HepG2 (cell line): Measurements from ENCODE around the gene SUZ12. TPM values are rescaled to one million over a fixed set of nuclear protein-coding genes. Genes with fewer than 3 reads are reported as not detected.

Experiments
- BORCS8-MEF2B ChIP-seq: sonication (generic); formaldehyde crosslinking; IDR thresholded peaks from 2 replicates; pipeline ENCODE4 v1.8.0; 2022; ENCODE audit warnings: mild to moderate bottlenecking, missing genetic modification reagents
- CHCHD3 ChIP-seq: sonication (generic); formaldehyde crosslinking; IDR thresholded peaks from 2 replicates; pipeline ENCODE4 v1.8.0; 2022; ENCODE audit warnings: mild to moderate bottlenecking, missing genetic modification reagents, moderate library complexity
- FOXO1 ChIP-seq: sonication (generic); formaldehyde crosslinking; IDR thresholded peaks from 2 replicates; pipeline ENCODE4 v1.4.0; 2020; ENCODE audit warnings: missing genetic modification reagents
- GFI1 ChIP-seq: sonication (generic); formaldehyde crosslinking; IDR thresholded peaks from 2 replicates; pipeline ENCODE4 v1.5.0; 2020; ENCODE audit warnings: missing genetic modification reagents, mild to moderate bottlenecking, borderline replicate concordance
- HNRNPL ChIP-seq: fragments of 200-400 bp; formaldehyde crosslinking; IDR thresholded peaks from 2 replicates; pipeline ENCODE4 v1.6.1; 2017; ENCODE audit warnings: mild to moderate bottlenecking, low read depth, low read length
- KDM5B ChIP-seq: sonication (generic); formaldehyde crosslinking; IDR thresholded peaks from 2 replicates; pipeline ENCODE4 v1.4.0; 2020; ENCODE audit warnings: missing genetic modification reagents, mild to moderate bottlenecking, borderline replicate concordance
- MEIS2 ChIP-seq: sonication (generic); formaldehyde crosslinking; IDR thresholded peaks from 2 replicates; pipeline ENCODE4 v1.9.0; 2021; ENCODE audit warnings: mild to moderate bottlenecking, missing genetic modification reagents
- PHF8 ChIP-seq: sonication (generic); formaldehyde crosslinking; IDR thresholded peaks from 2 replicates; pipeline ENCODE4 v1.5.0; 2020; ENCODE audit warnings: missing genetic modification reagents
- PLRG1 ChIP-seq: fragments of 450-650 bp; conservative IDR thresholded peaks from 2 replicates; pipeline ENCODE4 v1.6.1; 2016
- RCOR2 ChIP-seq: IDR thresholded peaks from 2 replicates; pipeline ENCODE4 v1.6.1; 2016; ENCODE audit warnings: missing biosample characterization, missing genetic modification reagents
- RELA ChIP-seq: sonication (generic); formaldehyde crosslinking; IDR thresholded peaks from 2 replicates; pipeline ENCODE4 v1.4.0; 2020; ENCODE audit warnings: missing genetic modification reagents
- RXRB ChIP-seq: IDR thresholded peaks from 2 replicates; pipeline ENCODE4 v1.6.1; 2016; ENCODE audit warnings: borderline replicate concordance, missing genetic modification reagents, missing compliant biosample characterization
- SKI ChIP-seq: fragments of 450-650 bp; IDR thresholded peaks from one replicate; pipeline ENCODE4 v1.6.1; 2018; ENCODE audit warnings: mild to moderate bottlenecking; ENCODE audit not compliant: partially characterized antibody
- SP1 ChIP-seq, 2 experiments: fragments of 450-650 bp in 1 of 2; sonication (generic) in 1 of 2; formaldehyde crosslinking in 1 of 2; IDR thresholded peaks; 2 replicates each; pipeline versions ENCODE4 v1.4.0 to v1.6.1; 2016 to 2020; ENCODE audit warnings: missing genetic modification reagents in 1 of 2
- SSRP1 ChIP-seq: IDR thresholded peaks from 2 replicates; pipeline ENCODE4 v1.6.1; 2016; ENCODE audit warnings: control low read depth
- TBX2 ChIP-seq: sonication (generic); formaldehyde crosslinking; IDR thresholded peaks from 2 replicates; pipeline ENCODE4 v1.5.0; 2020; ENCODE audit warnings: missing genetic modification reagents, mild to moderate bottlenecking, borderline replicate concordance
- ZBTB14 ChIP-seq: sonication (generic); formaldehyde crosslinking; IDR thresholded peaks from 2 replicates; pipeline ENCODE4 v1.4.0; 2020; ENCODE audit warnings: missing genetic modification reagents
- ZGPAT ChIP-seq: IDR thresholded peaks from 2 replicates; pipeline ENCODE4 v1.6.1; 2016; ENCODE audit warnings: mild to moderate bottlenecking
- ZMAT5 ChIP-seq: sonication (generic); formaldehyde crosslinking; IDR thresholded peaks from 2 replicates; pipeline ENCODE4 v1.5.0; 2020; ENCODE audit warnings: mild to moderate bottlenecking, low read depth, missing genetic modification reagents, borderline replicate concordance
- ZNF563 ChIP-seq: sonication (generic); formaldehyde crosslinking; IDR thresholded peaks from 2 replicates; pipeline ENCODE4 v1.8.0; 2022; ENCODE audit warnings: mild to moderate bottlenecking, moderate library complexity, missing genetic modification reagents
- ZNF564 ChIP-seq: sonication (generic); formaldehyde crosslinking; IDR thresholded peaks from 2 replicates; pipeline ENCODE4 v1.8.1; 2023; ENCODE audit warnings: mild to moderate bottlenecking, missing genetic modification reagents
- ZNF607 ChIP-seq: sonication (generic); formaldehyde crosslinking; IDR thresholded peaks from 2 replicates; pipeline ENCODE4 v1.5.1; 2020; ENCODE audit warnings: missing genetic modification reagents, mild to moderate bottlenecking, borderline replicate concordance
- ZNF678 ChIP-seq: sonication (generic); formaldehyde crosslinking; IDR thresholded peaks from 2 replicates; pipeline ENCODE4 v1.4.0; 2020; ENCODE audit warnings: mild to moderate bottlenecking, missing genetic modification reagents
- ZNF878 ChIP-seq: sonication (generic); formaldehyde crosslinking; IDR thresholded peaks from 2 replicates; pipeline ENCODE4 v1.8.1; 2023; ENCODE audit warnings: mild to moderate bottlenecking, missing genetic modification reagents, moderate library complexity
- polyA plus RNA-seq, 8 experiments: library from polyadenylated mRNA; depleted of rRNA in 3 of 8; stranded (reverse) in 7 of 8; unstranded in 1 of 8; fragments of >200 nt; fragmentation: Illumina TruSeq in 4 of 8; extraction: Trizol in 4 of 8; gene quantifications; 2 replicates each; pipeline versions ENCODE4 v1.2.1 to v1.2.3, GENCODE V29; 2011 to 2016; ENCODE audit warnings: low read depth in 4 of 8, missing spikeins in 1 of 8, mixed read lengths in 1 of 8; ENCODE audit not compliant: insufficient read depth in 1 of 8
- total RNA-seq, 5 experiments: library from RNA; depleted of rRNA; stranded (reverse); fragments of >200 nt; fragmentation: Illumina TruSeq; extraction: Trizol; gene quantifications; 2 replicates each; pipeline ENCODE4 v1.2.3, GENCODE V29; 2016; ENCODE audit warnings: low read depth in 1 of 5
- TF ChIP-seq, protein P1 (sequence below): sonication (generic); formaldehyde crosslinking; IDR thresholded peaks from 2 replicates; pipeline ENCODE4 v1.4.0; 2020; ENCODE audit warnings: missing genetic modification reagents
- TF ChIP-seq, protein P2 (sequence below): IDR thresholded peaks from 2 replicates; pipeline ENCODE4 v1.6.1; 2016

Gene SUZ12
- total and polyA plus RNA-seq, 2 of the 13 experiments (the other 11 are each of a cell fraction or from before 2014, with no cell fraction given), result 11.7 to 15.6 TPM

DNA sequence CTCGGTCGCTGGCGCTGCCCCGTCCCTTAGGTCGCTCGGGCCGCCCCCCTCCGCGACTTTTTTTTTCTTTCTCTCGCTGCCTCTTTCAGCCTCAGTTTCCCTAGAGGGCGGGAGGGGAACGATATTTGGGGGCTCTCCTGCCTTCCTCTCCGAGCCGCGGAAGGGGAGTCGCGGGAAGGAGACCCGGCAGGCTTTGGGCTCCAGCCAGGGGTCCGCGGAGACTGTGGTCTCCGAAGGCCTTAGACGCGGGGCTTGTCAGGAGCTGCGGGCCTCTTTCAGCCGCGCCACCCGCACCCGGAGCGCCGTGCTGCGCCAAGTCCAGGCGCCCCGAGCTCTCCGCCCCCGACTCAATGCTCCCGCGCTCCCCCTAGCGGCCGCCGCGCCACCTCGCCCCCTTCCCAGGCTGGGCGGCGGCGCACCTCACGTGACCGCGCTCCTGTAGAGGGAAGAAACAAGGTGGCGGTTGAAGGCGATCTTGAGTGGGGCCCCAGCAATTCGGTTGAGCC, 70.2 kb downstream of the SUZ12 start, which contains the start of gene LRRC37B (continued):
- 0 out of 2 replicates have a peak, but pooled peaks have one; percentile 64 for TF ChIP-seq BORCS8-MEF2B (CRISPR knock-in tag)
- TF ChIP-seq, protein P1, sequence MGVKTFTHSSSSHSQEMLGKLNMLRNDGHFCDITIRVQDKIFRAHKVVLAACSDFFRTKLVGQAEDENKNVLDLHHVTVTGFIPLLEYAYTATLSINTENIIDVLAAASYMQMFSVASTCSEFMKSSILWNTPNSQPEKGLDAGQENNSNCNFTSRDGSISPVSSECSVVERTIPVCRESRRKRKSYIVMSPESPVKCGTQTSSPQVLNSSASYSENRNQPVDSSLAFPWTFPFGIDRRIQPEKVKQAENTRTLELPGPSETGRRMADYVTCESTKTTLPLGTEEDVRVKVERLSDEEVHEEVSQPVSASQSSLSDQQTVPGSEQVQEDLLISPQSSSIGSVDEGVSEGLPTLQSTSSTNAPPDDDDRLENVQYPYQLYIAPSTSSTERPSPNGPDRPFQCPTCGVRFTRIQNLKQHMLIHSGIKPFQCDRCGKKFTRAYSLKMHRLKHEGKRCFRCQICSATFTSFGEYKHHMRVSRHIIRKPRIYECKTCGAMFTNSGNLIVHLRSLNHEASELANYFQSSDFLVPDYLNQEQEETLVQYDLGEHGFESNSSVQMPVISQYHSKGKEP, result no peak
- TF ChIP-seq SKI, result peak; percentile 42
- TF ChIP-seq PHF8 (CRISPR knock-in tag), result peak; percentile 68
- no peak for TF ChIP-seq RELA (CRISPR knock-in tag)
- TF ChIP-seq HNRNPL, result no peak
- no peak for TF ChIP-seq SSRP1 (CRISPR knock-in tag)
- no peak; the same call in 1 of the 2 replicates for TF ChIP-seq ZNF564
- TF ChIP-seq GFI1, result no peak
- peak; percentile 70; the same call in 1 of the 2 replicates for TF ChIP-seq ZGPAT (CRISPR knock-in tag)
- no peak for TF ChIP-seq RCOR2
- TF ChIP-seq, protein P2, sequence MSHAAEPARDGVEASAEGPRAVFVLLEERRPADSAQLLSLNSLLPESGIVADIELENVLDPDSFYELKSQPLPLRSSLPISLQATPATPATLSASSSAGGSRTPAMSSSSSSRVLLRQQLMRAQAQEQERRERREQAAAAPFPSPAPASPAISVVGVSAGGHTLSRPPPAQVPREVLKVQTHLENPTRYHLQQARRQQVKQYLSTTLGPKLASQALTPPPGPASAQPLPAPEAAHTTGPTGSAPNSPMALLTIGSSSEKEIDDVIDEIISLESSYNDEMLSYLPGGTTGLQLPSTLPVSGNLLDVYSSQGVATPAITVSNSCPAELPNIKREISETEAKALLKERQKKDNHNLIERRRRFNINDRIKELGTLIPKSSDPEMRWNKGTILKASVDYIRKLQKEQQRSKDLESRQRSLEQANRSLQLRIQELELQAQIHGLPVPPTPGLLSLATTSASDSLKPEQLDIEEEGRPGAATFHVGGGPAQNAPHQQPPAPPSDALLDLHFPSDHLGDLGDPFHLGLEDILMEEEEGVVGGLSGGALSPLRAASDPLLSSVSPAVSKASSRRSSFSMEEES (CRISPR knock-in tag), result peak; percentile 81
- no peak for TF ChIP-seq SP1 (IDR thresholded peaks at IDR 0.05)
- TF ChIP-seq SP1 (CRISPR knock-in tag; IDR thresholded peaks at IDR 0.05), result peak; percentile 61; the same call in 1 of the 2 replicates
- TF ChIP-seq FOXO1, result 0 out of 2 replicates have a peak, but pooled peaks have one; percentile 26
- no peak for TF ChIP-seq ZNF607 (CRISPR knock-in tag)
- TF ChIP-seq ZMAT5, result no peak
- no peak for TF ChIP-seq ZNF878 (CRISPR knock-in tag)
- no peak for TF ChIP-seq MEIS2
- TF ChIP-seq TBX2 (CRISPR knock-in tag), result peak; percentile 76
- 0 out of 2 replicates have a peak, but pooled peaks have one; percentile 24 for TF ChIP-seq RXRB (CRISPR knock-in tag)
- TF ChIP-seq ZNF563, result no peak
- TF ChIP-seq ZBTB14 (CRISPR knock-in tag), result peak; percentile 56; the same call in 1 of the 2 replicates
- no peak for TF ChIP-seq PLRG1
- no peak for TF ChIP-seq CHCHD3 (CRISPR knock-in tag)
- peak; percentile 70; the same call in 1 of the 2 replicates for TF ChIP-seq KDM5B (CRISPR knock-in tag)
- no peak for TF ChIP-seq ZNF678 (CRISPR knock-in tag)
